CD14-positive monocyte (primary cell): ENCODE measurements around the gene NKX1-2. TPM values are rescaled to one million over a fixed set of nuclear protein-coding genes. Genes with fewer than 3 reads are reported as not detected.
A peak's percentile ranks its signal among the peaks of the same experiment; 100 is the strongest.

Source experiments
- DNase-seq, 3 donors: peaks; one replicate each; pipeline ENCODE4 v3.0.0-alpha.2; 2011 to 2022
- H2AFZ ChIP-seq: 2 replicates; pipeline ENCODE4 v1.6.0; 2012; ENCODE audit warnings: mild to moderate bottlenecking, low read depth, low read length, inconsistent platforms; ENCODE audit not compliant: insufficient read depth, poor library complexity, severe bottlenecking
- H3K27ac ChIP-seq, 2 donors: 1 replicate in 1 of 2; 2 replicates in 1 of 2; pipeline ENCODE4 v1.5.1; 2012 to 2013; ENCODE audit warnings: low read length in 2 of 2, control low read depth in 1 of 2, inconsistent platforms in 1 of 2, low read depth in 1 of 2, mild to moderate bottlenecking in 1 of 2
- H3K27me3 ChIP-seq, 2 donors: one replicate each; pipeline versions ENCODE4 v1.6.0 to v1.6.1; 2011 to 2013; ENCODE audit warnings: low read length in 2 of 2; ENCODE audit not compliant: control insufficient read depth in 2 of 2, insufficient read depth in 2 of 2
- H3K36me3 ChIP-seq, 2 donors: replicated peaks in 1 of 2; 1 replicate in 1 of 2; 2 replicates in 1 of 2; pipeline versions ENCODE4 v1.5.1 to v1.6.1; 2012 to 2013; ENCODE audit warnings: low read length in 2 of 2, control low read depth in 1 of 2, inconsistent platforms in 1 of 2, mild to moderate bottlenecking in 1 of 2; ENCODE audit not compliant: insufficient read depth in 2 of 2, control insufficient read depth in 1 of 2
- H3K4me1 ChIP-seq, 2 donors: 1 replicate in 1 of 2; 2 replicates in 1 of 2; pipeline versions ENCODE4 v1.5.1 to v1.6.1; 2012 to 2013; ENCODE audit warnings: low read length in 2 of 2, control low read depth in 1 of 2, inconsistent platforms in 1 of 2, mild to moderate bottlenecking in 1 of 2, moderate library complexity in 1 of 2; ENCODE audit not compliant: insufficient read depth in 2 of 2, control insufficient read depth in 1 of 2
- H3K4me2 ChIP-seq: replicated peaks from 2 replicates; pipeline ENCODE3; 2012; ENCODE audit warnings: low read length, moderate library complexity, mild to moderate bottlenecking; ENCODE audit not compliant: poor library complexity, severe bottlenecking; ENCODE audit errors: extremely low read depth
- H3K4me3 ChIP-seq, 3 experiments: fragments of 200-600 bp in 1 of 3; sonication (generic) in 1 of 3; replicated peaks in 1 of 3; 1 replicate in 2 of 3; 2 replicates in 1 of 3; pipeline ENCODE4 v1.5.1; 2011 to 2013; ENCODE audit warnings: low read length in 3 of 3, mild to moderate bottlenecking in 3 of 3, control low read depth in 2 of 3, low read depth in 2 of 3, inconsistent platforms in 1 of 3, moderate library complexity in 1 of 3
- H3K79me2 ChIP-seq: 2 replicates; pipeline ENCODE4 v1.6.0; 2012; ENCODE audit warnings: mild to moderate bottlenecking, control low read depth, inconsistent platforms, low read length, moderate library complexity; ENCODE audit not compliant: insufficient read depth
- H3K9ac ChIP-seq: 2 replicates; pipeline ENCODE4 v1.6.0; 2017; ENCODE audit warnings: low read length, mild to moderate bottlenecking; ENCODE audit not compliant: insufficient read depth, poor library complexity, severe bottlenecking
- H3K9me3 ChIP-seq, 2 donors: replicated peaks in 1 of 2; 1 replicate in 1 of 2; 2 replicates in 1 of 2; pipeline versions ENCODE4 v1.5.1 to v1.6.1; 2012 to 2013; ENCODE audit warnings: low read length in 2 of 2, control low read depth in 1 of 2; ENCODE audit not compliant: control insufficient read depth in 1 of 2, insufficient read depth in 1 of 2
- H4K20me1 ChIP-seq: 2 replicates; pipeline ENCODE4 v1.6.0; 2012; ENCODE audit warnings: mild to moderate bottlenecking, low read length, control low read depth, moderate library complexity; ENCODE audit not compliant: insufficient read depth
- H3K27ac Mint-ChIP-seq, 7 donors: one replicate each; pipeline ENCODE4 v1.8.0; 2020; ENCODE audit warnings: mild to moderate bottlenecking in 7 of 7, mixed read lengths in 7 of 7, moderate library complexity in 6 of 7, inconsistent platforms in 2 of 7
- H3K27me3 Mint-ChIP-seq, 3 donors: one replicate each; pipeline ENCODE4 v1.8.0; 2021 to 2022; ENCODE audit warnings: low read depth in 3 of 3, mild to moderate bottlenecking in 3 of 3, mixed read lengths in 3 of 3, moderate library complexity in 3 of 3, inconsistent platforms in 1 of 3
- H3K36me3 Mint-ChIP-seq, 2 donors: one replicate each; pipeline ENCODE4 v1.8.0; 2020; ENCODE audit warnings: mixed read lengths in 2 of 2, inconsistent platforms in 1 of 2, mild to moderate bottlenecking in 1 of 2
- H3K4me1 Mint-ChIP-seq: one replicate; pipeline ENCODE4 v1.8.0; 2020; ENCODE audit warnings: mild to moderate bottlenecking, mixed read lengths
- H3K4me3 Mint-ChIP-seq, 2 donors: one replicate each; pipeline ENCODE4 v1.8.0; 2020; ENCODE audit warnings: mild to moderate bottlenecking in 2 of 2, mixed read lengths in 2 of 2, moderate library complexity in 1 of 2
- H3K9me3 Mint-ChIP-seq, 7 donors: one replicate each; pipeline ENCODE4 v1.8.0; 2020 to 2022; ENCODE audit warnings: mixed read lengths in 7 of 7, mild to moderate bottlenecking in 6 of 7, moderate library complexity in 6 of 7, inconsistent platforms in 2 of 7
- WGBS: methylation state at CpG from one replicate; pipeline ENCODE4 v1.1.5; 2013; ENCODE audit warnings: missing lambda C conversion rate; ENCODE audit not compliant: insufficient coverage; 5-methylcytosine and 5-hydroxymethylcytosine counted together
- intact Hi-C, 2 donors: fragments of 100-400 bp; cut with micrococcal nuclease; formaldehyde crosslinking; loops; one replicate each; pipeline versions ENCODE4 v1.15.0 to v1.15.1; 2023
- polyA plus RNA-seq, 3 donors: library from polyadenylated mRNA; depleted of rRNA in 1 of 3; unstranded in 2 of 3; stranded (reverse) in 1 of 3; fragments of 300-500 nt in 2 of 3; fragments of >200 nt in 1 of 3; fragmentation: Illumina TruSeq in 2 of 3; gene quantifications; 1 replicate in 2 of 3; 2 replicates in 1 of 3; pipeline ENCODE4 v1.2.3, GENCODE V29; 2012 to 2021
- TF ChIP-seq, protein P1 (sequence below): fragments of 200-600 bp; IDR thresholded peaks from one replicate; pipeline ENCODE4 v1.8.0; 2022; ENCODE audit warnings: antibody characterized with exemption, mild to moderate bottlenecking

Gene NKX1-2
- polyA plus RNA-seq, 3 donors = not detected

DNA sequence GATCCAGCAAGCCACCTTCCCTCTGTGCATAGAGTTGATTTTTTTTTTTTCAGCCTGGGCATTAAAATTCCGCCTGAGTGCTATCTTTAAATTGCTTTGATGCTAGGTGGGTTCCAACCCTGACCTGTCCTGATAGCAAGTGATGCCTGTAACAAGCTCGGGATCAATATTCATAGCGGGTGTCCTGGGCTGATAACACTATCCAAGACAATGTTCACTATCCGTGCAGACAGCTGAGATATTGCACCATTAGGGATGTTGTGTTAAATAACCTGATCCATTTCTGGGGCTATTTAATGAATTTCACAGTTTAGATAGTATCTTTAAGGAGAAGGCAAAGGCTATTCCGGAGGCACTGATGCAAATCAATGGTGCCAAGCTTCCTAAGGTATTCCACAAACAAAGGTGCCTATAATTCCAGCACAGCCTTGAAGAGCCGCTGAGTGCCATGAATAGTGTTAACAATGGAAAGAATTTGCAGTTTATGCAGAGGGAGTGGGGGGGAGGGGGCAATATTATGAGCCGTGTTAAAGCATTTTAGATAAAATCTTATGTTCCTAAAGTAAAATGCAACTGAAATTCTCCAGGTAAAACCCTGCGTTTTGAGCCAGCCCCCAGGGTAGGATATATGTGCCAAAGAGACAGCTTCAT lies 4.2 kb upstream of the NKX1-2 start:
- H3K4me3 Mint-ChIP-seq = peak overlapping the region in 1 of 2 donors; percentile 75
- H3K9me3 Mint-ChIP-seq = peaks cover 0 to 8% (median 0%) of the 10 kb centered on the region in 7 donors
- Histone ChIP-seq H3K27ac (no peak overlapping the region), H2AFZ (no peak overlapping the region), H3K4me2 (no peak overlapping the region), H3K36me3 (no peaks in the 10 kb centered on the region), H3K4me3 (no peak overlapping the region), H3K4me1 (no peaks in the 10 kb centered on the region), H3K27me3 (peaks cover 55 to 77% of the 10 kb centered on the region in 2 donors), H3K9ac (no peak overlapping the region), H3K79me2 (no peaks in the 10 kb centered on the region), H3K9me3 (peaks cover 0 to 12% of the 10 kb centered on the region in 2 donors), H4K20me1 (no peaks in the 10 kb centered on the region)
- H3K36me3 Mint-ChIP-seq = peaks cover 0 to 8% of the 10 kb centered on the region in 2 donors
- H3K4me1 Mint-ChIP-seq = peaks cover 10% of the 10 kb centered on the region
- no peak overlapping the region for H3K27ac Mint-ChIP-seq
- H3K27me3 Mint-ChIP-seq = peaks cover 76 to 92% (median 80%) of the 10 kb centered on the region in 3 donors
- TF ChIP-seq, protein P1, sequence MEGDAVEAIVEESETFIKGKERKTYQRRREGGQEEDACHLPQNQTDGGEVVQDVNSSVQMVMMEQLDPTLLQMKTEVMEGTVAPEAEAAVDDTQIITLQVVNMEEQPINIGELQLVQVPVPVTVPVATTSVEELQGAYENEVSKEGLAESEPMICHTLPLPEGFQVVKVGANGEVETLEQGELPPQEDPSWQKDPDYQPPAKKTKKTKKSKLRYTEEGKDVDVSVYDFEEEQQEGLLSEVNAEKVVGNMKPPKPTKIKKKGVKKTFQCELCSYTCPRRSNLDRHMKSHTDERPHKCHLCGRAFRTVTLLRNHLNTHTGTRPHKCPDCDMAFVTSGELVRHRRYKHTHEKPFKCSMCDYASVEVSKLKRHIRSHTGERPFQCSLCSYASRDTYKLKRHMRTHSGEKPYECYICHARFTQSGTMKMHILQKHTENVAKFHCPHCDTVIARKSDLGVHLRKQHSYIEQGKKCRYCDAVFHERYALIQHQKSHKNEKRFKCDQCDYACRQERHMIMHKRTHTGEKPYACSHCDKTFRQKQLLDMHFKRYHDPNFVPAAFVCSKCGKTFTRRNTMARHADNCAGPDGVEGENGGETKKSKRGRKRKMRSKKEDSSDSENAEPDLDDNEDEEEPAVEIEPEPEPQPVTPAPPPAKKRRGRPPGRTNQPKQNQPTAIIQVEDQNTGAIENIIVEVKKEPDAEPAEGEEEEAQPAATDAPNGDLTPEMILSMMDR = no peak
- WGBS = 58% methylated on average over 2 of the region's 8 CpGs
- intact Hi-C loops = no loop called here
- no peak for DNase-seq

DNA sequence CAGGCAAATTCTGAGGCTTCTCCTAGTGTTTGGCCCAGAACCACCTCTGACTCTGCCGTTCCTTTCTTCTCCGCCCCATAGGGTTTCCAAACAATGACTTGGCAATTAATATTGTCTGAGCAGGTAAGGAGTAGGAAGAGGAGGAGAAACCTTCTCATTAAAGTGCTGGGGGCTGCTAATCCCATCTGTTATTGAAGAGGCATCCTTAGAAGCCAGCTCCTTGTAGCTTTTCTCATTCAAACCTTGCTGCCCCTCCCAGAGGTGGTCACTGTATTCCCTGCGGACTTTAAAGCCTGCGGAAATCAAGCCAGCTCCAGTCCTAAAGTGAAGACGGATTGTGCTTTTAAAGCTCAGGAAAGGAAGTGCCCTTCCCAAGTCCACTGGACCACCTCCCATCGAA lies 1.4 kb upstream of the NKX1-2 start:
- H3K4me3 Mint-ChIP-seq = peak overlapping the region in 1 of 2 donors; percentile 47
- Histone ChIP-seq H3K36me3 (no peaks in the 10 kb centered on the region), H3K4me1 (no peaks in the 10 kb centered on the region), H3K9ac (no peak overlapping the region), H3K27me3 (peaks cover 78 to 92% of the 10 kb centered on the region in 2 donors), H3K27ac (no peak overlapping the region), H3K9me3 (peaks cover 0 to 26% of the 10 kb centered on the region in 2 donors), H3K79me2 (no peaks in the 10 kb centered on the region), H2AFZ (no peak overlapping the region), H3K4me2 (no peak overlapping the region), H4K20me1 (no peaks in the 10 kb centered on the region), H3K4me3 (no peak overlapping the region)
- peaks cover 89 to 97% (median 91%) of the 10 kb centered on the region in 3 donors for H3K27me3 Mint-ChIP-seq
- WGBS = 26% methylated on average over 3 of the region's 6 CpGs
- intact Hi-C loops = no loop called here
- H3K36me3 Mint-ChIP-seq = peaks cover 0 to 10% of the 10 kb centered on the region in 2 donors
- TF ChIP-seq, protein P1 = no peak
- H3K27ac Mint-ChIP-seq = no peak overlapping the region
- peaks cover 17% of the 10 kb centered on the region for H3K4me1 Mint-ChIP-seq
- no peak for DNase-seq
- peaks cover 0 to 21% (median 2%) of the 10 kb centered on the region in 7 donors for H3K9me3 Mint-ChIP-seq
